ENCODE data around the gene MAGI1.

Gene MAGI1

DNA sequence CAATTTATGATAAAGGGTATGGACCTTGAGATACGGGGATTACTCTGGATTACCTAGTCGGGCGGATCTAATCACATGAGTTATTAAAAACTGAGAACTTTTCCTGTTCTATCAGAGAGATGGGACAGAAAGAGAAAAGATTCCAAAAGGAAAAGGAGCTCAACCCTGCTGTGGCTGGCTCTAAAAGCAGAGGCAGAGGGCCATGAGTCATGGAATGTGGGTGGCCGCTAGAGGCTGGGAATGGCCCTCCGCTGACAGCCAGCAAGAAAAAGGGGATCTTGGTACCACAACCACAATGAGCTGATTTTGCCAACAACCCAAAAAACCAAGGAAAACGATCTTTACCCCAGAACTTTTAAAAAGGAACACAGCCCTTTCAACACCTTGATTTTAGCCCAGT is 210.0 kb downstream of the MAGI1 start:
- no peak for DNase-seq

GRCh38 chr3:65827076-65827475 is 211.6 kb downstream of the MAGI1 start:
- no peak for DNase-seq

- DNase-seq: no peak
Observed at GRCh38 chr3:65824166-65824565, 214.6 kb downstream of the MAGI1 start.

DNA sequence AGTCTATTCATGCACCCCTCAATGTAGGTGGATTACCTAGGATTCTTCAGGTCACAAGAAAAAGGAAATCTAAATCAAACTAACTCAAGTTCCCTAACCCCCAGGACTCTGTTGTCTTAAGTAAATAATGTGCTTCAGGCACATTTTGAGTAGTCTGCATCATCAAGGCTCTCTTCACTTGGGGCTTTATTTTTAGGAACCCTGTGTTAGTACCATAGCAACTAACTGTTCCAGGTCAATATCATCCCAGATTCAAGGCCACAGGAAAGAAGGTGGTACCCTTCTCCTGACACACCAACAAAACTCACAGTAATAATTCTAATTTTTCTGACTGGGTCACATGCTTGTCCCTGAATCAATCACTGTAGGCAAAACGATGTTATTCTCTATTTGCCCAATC is 218.1 kb downstream of the MAGI1 start:
- no peak for DNase-seq

GRCh38 chr3:65819896-65820295 is 218.8 kb downstream of the MAGI1 start:
- DNase-seq: no peak

DNA sequence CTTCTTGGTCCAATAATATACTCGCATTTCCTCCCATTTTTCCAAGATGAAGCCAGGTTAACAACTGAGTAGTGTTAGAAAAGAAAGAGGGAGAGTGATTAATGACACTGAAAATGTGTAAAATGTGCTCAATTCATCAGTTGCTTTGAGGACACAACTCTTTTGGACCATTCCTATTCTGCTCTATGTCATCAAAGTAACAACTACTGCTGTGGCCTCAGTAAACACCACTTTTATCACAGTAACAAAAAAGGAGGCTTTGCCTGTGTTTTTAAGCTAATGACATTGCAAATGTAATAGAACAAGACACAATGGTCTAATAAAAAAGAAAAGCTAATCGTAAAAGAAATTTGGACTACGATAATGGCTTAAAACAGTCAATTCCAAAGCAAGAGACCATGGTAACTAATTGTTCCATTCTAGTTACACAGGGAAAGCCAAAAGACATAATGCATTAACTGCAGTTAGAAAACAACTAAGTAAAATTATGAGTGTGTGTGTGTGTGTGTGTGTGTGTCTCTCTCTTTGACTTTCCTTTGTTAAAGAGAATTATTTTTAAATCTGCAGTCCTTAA is 221.1 kb downstream of the MAGI1 start:
- DNase-seq: no peak

DNA sequence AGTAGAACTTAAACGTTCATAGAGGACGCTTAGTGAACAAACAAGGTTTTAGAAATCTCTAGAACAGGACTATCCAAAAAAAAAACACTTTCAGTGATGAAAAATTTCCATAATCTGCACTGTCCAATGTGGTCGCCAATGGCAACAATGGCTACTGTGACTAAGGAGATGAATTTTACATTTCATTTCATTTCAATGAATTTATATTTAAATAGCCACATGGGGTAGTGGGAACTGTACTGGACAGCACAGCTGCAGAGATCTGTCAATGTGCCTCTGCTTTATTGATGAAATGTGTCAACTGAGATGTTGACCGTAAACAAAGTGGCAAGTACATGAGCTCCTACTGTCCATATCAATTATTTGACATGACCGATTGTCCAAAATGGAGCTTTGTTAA is 222.5 kb downstream of the MAGI1 start:
- no peak for DNase-seq

- DNase-seq: no peak
Observed at GRCh38 chr3:65814845-65815578, 223.7 kb downstream of the MAGI1 start.

DNA sequence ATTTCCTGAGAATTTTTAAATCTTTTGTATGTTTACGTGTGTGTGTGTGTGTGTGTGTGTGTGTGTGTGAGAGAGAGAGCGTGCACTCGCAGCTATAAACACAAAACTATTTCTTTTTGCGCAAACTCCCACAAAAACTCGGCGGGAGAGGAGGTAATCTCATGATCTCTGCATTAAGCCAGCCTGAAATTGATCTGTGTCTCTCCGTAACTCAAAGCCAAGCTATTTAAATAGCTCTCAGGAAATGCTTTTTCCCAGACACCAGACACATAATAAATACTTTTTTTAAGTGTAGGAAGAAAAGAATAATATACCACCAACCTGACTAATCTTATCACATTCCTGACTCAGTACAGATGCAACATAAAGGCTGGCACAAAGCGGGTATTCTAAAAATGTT is 226.8 kb downstream of the MAGI1 start:
- DNase-seq: no peak

- DNase-seq: no peak
Observed at GRCh38 chr3:65811086-65811761, 227.5 kb downstream of the MAGI1 start.

- DNase-seq: no peak
Observed at GRCh38 chr3:65810302-65810701, 228.4 kb downstream of the MAGI1 start.

- no peak for DNase-seq
Observed at GRCh38 chr3:65809641-65810150, 229.0 kb downstream of the MAGI1 start.

DNA sequence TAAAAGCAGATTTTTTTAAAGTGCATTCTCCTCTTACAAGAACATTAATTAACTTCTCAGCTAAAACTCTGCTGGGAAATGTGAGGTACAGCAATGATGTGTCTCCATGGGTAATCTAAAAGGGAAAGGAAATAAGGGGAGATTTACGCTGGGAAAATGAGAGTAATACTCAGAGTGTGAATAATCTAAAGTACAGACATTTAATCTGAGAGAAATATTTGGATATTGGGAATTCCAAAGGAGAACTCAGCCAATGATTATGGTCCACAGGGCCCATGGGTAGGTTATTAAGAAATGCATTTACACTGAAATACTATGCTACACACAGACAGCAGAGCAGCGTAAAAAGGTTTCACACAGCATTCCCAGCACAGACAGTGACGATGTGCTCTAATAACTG is 229.9 kb downstream of the MAGI1 start:
- no peak for DNase-seq

DNA sequence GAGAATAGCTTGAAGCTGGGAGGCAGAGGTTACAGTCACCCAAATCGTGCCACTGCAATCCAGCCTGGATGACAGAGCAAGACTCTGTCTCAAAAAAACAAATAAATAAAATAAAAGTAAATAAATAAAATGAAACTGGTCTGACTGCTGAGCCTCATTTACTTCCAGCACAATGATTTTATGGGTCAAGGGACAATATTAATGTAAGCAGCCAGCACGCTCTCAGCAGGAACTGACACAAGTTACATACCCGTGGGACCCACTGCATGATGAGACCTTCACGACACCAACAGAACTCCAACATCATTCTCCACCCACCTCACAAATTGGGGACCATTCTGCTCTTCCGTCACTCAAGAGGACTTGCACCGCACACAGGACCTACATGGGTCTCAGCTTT is 230.3 kb downstream of the MAGI1 start:
- no peak for DNase-seq

DNA sequence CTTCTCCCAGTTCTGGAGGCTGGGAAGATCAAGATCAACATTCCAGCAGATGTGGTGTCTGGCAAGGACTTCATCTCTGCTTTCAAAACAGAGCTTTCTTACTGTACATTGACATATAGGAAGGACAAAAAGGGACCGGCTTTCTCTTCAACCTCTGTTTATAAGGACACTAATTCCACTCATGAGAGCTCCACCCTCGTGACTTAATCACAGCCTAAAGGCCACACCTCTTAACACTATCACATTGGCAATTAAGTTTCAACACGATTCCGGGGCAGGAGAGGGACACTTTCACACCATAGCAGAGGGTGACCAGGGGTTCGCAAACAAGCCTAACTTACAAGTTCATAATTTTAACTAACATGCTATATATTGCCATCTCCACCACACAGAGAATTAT is 231.5 kb downstream of the MAGI1 start:
- DNase-seq: no peak

GRCh38 chr3:65806600-65806999 is 232.1 kb downstream of the MAGI1 start:
- DNase-seq: no peak

DNA sequence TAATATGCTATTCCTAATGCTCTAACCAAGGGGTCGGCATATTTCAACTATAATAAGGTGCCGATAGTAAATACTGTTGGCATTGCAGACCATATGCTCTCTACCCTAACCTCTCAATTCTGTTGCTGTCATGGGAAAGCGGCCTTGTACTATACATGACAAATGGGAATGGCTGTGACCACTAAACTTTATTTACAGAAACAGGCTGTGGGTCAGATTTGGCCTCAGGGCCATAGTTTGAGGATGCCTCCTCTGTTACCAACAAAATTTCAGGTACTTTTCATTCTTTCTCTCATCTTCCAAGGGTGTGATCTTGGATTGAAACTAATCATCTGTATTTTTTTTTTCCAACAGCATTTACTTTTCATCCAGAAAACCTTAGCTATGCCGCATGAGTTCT is 242.0 kb downstream of the MAGI1 start:
- DNase-seq: no peak

DNA sequence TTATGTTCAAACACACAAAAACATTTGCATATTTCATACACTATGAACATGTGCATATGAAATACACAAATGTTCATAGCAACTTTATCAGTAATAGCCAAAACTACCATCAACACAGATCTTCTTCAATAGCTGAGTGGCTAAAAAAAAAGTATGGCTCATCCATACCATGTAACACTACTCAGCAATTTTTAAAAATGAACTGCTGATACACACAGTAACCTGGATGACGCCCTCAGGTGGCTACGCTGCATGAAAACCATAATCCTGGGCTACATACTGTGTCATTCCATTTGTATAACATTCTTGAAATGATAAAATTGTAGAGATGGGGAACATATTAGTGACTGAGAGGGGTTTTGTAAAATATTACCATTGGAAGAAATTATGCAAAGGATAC is 243.6 kb downstream of the MAGI1 start:
- DNase-seq: no peak

GRCh38 chr3:65793495-65794200 is 245.1 kb downstream of the MAGI1 start:
- no peak for DNase-seq

DNA sequence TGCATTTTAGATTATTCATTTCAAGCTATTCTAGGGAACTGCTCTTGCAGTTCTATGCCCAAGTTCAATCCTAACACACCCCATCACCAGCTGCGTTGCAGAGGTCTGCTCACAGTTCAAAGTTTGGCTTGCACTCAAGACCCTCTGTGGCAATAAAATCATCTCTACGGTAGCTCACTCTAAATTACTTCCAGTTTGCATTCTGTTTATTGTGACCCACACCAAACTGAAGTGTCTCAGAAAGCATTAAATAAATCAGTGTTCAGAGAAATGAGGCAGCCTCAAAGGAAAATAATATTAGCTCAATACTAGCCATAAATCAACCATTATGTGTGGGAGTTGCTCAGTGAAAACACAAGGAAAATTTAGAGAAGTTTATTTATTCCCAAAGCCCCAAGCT is 250.3 kb downstream of the MAGI1 start:
- no peak for DNase-seq

DNA sequence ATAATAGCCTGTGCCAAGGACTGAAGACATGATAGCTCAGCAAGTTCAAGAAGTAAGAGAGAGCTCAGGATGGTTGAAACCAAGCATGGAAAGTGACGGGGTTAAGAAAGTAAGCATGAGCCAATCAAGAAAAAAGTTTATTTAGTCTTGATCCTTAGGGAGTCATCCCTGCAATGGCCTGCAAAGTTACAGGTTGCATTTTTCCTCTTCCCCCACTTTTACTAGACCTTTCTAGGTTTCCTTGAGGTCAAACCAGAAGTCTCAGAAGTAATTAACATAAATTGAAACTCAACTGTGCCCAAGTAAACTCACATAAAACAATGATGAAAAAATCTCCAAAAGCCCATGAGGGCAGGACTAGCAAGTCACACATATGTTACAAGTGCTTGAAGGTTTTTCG is 250.9 kb downstream of the MAGI1 start:
- DNase-seq: no peak

DNA sequence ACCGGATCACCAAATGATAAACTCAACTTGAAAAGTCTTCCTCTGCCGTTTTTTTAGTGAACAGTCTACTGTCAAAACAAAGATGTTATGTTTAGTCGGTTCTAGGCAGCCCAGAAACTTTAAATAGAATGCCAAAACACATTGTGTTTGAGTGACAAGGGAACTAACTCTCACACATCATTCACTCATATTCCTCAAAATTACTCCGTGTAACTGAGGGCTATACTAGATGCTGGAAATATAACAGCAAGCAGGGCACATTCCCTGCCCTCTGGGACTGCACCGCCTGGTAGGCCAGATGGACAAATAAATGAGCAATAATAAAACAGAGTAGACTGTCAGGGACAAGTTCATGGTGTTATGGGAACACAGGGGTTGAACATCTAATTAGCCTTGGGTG is 251.4 kb downstream of the MAGI1 start:
- DNase-seq: no peak

DNA sequence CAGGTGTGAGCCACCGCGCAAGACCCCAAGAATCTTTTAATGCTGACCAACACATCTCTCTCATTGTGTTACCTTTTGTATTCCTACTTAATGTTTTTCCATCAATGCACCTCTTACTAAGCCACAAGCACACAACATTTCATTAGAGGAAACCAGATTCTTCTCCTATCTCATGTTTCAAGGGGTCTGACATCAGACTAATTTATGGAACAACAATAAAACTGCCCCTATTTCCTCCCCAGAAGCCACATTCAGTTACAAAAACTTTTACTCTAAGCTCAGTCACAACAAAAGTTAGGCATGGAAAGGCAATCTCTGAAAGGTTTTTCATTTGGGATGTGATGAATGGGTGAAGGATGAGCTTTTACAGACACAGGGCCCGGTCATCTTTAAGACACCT is 251.8 kb downstream of the MAGI1 start:
- DNase-seq: no peak

Measured in activated T-cell treated with anti-CD3 and anti-CD28 coated beads, Interleukin-2, amount 50 U/mL, for 1 hour (primary cell).